AG09319 (cell line): ENCODE results near the gene GFOD2.

Experiments used
- DNase-seq: peaks from one replicate; pipeline ENCODE4 v3.0.0-alpha.2; 2010; ENCODE audit warnings: low read depth; ENCODE audit errors: extremely low read depth
- TF ChIP-seq, protein P1 (sequence below): IDR thresholded peaks from 2 replicates; pipeline ENCODE4 v1.5.1; 2011; ENCODE audit warnings: low read depth, mild to moderate bottlenecking, inconsistent platforms, low read length, moderate library complexity

GFOD2 gene

DNA sequence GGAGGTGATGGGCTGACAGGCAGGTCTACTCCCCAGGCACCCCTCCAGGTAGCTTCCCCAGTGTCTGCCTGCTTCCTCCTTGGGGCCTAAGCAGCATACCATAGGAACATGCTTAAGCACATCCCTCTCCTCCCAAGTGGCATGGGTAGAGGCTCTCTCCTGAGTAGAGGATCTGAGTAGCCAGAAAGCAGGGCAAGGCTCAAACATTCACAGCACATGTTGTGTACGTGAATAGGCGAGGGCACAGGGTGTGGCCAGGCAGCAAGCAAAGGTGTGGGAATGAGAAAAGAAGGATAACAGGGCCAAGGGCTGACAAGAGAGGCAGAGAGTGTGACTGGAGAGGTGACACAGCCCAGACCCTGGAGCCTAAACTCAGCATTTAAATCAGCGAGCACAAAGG, 29.7 kb upstream of the GFOD2 start:
- no peak for DNase-seq
- TF ChIP-seq, protein P1, sequence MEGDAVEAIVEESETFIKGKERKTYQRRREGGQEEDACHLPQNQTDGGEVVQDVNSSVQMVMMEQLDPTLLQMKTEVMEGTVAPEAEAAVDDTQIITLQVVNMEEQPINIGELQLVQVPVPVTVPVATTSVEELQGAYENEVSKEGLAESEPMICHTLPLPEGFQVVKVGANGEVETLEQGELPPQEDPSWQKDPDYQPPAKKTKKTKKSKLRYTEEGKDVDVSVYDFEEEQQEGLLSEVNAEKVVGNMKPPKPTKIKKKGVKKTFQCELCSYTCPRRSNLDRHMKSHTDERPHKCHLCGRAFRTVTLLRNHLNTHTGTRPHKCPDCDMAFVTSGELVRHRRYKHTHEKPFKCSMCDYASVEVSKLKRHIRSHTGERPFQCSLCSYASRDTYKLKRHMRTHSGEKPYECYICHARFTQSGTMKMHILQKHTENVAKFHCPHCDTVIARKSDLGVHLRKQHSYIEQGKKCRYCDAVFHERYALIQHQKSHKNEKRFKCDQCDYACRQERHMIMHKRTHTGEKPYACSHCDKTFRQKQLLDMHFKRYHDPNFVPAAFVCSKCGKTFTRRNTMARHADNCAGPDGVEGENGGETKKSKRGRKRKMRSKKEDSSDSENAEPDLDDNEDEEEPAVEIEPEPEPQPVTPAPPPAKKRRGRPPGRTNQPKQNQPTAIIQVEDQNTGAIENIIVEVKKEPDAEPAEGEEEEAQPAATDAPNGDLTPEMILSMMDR, result no peak

DNA sequence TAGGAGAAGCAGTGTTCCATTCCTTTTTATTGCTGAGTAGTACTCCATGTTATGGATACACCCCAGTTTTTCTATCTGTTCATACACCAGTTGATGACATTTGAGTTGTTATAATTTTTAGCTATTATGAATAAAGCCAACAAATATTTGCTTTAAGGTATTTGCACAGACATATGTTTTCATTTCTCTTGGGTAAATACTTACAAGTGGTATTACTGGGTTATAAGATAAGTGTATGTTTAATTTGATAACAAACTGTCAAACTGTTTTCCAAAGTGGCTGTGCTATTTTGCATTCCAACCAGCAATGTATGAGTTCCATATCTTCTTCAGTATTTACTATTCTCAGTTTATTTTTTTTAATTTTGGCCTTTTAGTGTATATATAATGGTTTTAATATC, 27.7 kb upstream of the GFOD2 start:
- TF ChIP-seq, protein P1, result no peak
- no peak for DNase-seq

DNA sequence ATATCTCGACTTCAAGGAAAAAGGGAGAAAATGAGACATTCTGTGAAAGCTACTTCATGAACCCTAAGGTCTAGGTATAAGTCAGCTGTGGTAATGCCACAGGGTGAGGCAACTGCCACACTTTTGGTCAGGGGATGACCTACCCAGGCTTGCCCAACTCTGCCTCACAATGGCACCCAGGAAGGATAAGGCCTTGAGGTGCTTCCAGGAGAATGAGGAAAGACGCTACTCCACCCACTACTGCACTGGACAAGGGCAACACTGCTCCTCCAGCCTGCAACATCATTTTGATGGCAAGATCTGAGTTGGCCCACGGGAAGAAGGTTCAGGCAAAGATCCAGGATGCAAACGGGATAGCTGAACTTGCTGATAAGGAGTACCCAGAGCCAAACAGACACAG, 22.0 kb upstream of the GFOD2 start:
- TF ChIP-seq, protein P1, result no peak

DNA sequence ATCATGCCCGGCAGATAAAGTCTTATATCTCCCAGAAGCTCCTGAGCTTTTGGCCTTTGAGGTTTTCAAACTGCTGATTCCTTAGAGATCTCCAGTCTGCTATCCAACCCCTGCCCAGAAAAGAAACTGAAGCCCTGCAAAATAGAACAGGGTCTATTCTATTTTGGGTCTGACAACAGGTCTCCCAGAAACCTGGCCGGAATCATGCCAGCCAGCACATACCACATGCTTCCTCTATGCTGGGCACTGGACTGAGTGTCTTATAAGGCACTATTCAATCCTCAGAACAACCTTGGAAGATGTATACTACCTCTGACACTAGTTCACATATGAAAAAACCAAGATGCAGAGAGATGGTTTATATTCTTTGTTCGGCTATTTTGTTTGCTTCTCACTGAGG, 21.3 kb upstream of the GFOD2 start:
- DNase-seq, result no peak
- TF ChIP-seq, protein P1, result no peak

More for the DNA sequence above, 22.0 kb upstream of the GFOD2 start:
- no peak for DNase-seq

DNA sequence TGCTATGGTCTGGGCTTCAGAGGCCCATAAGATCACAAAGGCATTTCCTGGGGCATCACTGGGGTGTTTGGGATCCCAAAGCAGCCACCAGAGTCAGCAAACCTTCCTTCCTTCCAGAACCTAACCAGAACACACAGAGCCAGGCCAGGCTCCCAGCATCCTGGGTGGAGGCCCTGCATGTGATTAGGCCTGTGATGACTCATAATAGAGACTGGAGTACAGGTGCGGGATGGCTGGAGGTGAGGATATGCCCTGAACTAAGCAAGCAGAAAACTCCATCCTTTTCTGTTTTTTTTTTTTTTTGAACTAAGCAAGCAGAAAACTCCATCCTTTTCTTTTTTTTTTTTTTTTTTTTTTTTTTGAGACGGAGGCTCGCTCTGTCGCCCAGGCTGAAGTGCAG, 17.7 kb upstream of the GFOD2 start:
- no peak for DNase-seq

DNA sequence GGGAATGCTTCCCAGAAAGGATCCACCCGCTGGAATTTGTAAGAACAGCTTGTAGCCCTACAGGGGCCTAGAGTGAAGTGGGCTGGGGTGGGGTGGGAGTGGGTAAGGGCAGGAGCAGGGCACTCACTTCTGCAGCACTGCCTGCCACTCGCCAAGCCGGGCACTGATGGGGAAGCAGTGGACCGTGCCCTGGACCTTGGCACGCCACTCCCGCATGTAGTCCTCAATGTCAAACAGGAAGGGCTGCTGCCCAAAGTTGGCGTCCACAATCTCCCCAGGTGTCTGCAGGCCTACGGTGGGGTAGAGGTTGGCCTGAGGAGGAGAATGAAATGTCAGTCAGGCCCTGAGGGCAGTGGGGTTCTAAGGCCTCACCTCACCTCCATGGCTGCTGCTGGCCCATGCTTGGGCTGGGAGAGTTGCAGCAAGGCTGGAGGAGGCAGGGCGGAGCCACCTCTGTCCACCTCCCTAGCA, 15.7 kb upstream of the GFOD2 start:
- TF ChIP-seq, protein P1, result no peak
- DNase-seq, result no peak

More for the DNA sequence above, 17.7 kb upstream of the GFOD2 start:
- TF ChIP-seq, protein P1, result no peak

DNA sequence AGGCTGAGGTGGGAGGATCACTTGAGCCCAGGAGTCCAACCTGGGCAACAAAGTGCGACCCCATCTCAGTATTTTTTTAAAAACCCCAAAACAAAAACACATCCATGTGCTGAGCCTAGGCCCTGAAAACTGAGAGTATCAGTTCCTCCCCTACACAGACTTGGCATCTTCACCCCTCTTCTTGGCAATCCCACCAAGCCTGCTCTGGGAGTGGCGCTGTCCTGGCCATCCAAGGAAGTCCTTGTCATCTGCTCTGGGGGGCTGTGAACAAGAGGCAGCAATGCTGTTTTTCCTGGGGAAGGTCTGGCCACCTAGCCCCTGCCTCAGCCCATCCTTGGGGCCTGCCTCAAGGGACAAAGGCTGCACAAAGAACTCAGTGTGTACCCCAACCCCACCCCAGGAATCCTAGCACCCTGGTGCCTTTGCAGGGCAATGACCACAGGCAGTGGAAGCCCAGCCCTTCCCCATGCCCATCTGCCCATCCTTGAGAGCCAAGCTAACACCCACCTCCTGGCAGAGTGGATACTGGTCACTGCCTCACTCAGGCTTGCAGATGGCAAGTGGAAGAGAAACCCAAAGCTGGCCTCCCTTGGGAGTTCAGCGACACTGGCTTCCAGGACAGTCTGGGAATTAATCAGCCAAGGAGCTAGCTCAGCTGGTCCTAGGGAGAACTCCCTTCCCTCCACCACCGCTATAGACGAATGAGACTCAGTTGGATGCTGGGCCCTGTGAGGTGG, 14.8 kb upstream of the GFOD2 start:
- no peak for DNase-seq

More for the DNA sequence above, 14.8 kb upstream of the GFOD2 start:
- TF ChIP-seq, protein P1, result no peak
